NCI-H345 treated with DMSO at 0.1 percent for 48 hours (cell line): ENCODE data around the gene SAMSN1.

Experiments used
- DNase-seq: peaks from one replicate; lab custom pipeline; 2025; ENCODE audit not compliant: unreplicated experiment; lab: John Stamatoyannopoulos, UW

The SAMSN1 gene

GRCh38 chr21:14545906-14546480 lies at the start of gene SAMSN1:
SAMSN1 (minus strand) TSS chr21:14546315; CDS start chr21:14546261, 54 bp downstream.
- no peak for DNase-seq

GRCh38 chr21:14595449-14595848 lies 49.3 kb upstream of the SAMSN1 start:
- DNase-seq, result no peak

GRCh38 chr21:14594967-14595366 lies 48.9 kb upstream of the SAMSN1 start:
- no peak for DNase-seq

- no peak for DNase-seq
Observed at GRCh38 chr21:14593230-14593629, 47.1 kb upstream of the SAMSN1 start.

GRCh38 chr21:14592296-14593000 lies 46.3 kb upstream of the SAMSN1 start:
- no peak for DNase-seq

- no peak for DNase-seq
Observed at GRCh38 chr21:14591882-14592281, 45.8 kb upstream of the SAMSN1 start.

- DNase-seq, result no peak
Observed at GRCh38 chr21:14591377-14591776, 45.3 kb upstream of the SAMSN1 start.

GRCh38 chr21:14589855-14590563 lies 43.9 kb upstream of the SAMSN1 start:
- no peak for DNase-seq

GRCh38 chr21:14587266-14587665 lies 41.2 kb upstream of the SAMSN1 start:
- no peak for DNase-seq

GRCh38 chr21:14585122-14585521 lies 39.0 kb upstream of the SAMSN1 start:
- no peak for DNase-seq

GRCh38 chr21:14584357-14585095 lies 38.4 kb upstream of the SAMSN1 start:
- DNase-seq, result no peak

- DNase-seq, result no peak
Observed at GRCh38 chr21:14583629-14584255, 37.6 kb upstream of the SAMSN1 start.

GRCh38 chr21:14582934-14583628 lies 37.0 kb upstream of the SAMSN1 start:
- no peak for DNase-seq

- DNase-seq, result no peak
Observed at GRCh38 chr21:14581902-14582457, 35.9 kb upstream of the SAMSN1 start.

- DNase-seq, result no peak
Observed at GRCh38 chr21:14573244-14573643, 27.1 kb upstream of the SAMSN1 start.

GRCh38 chr21:14572204-14572780 lies 26.2 kb upstream of the SAMSN1 start:
- no peak for DNase-seq

- no peak for DNase-seq
Observed at GRCh38 chr21:14569868-14570267, 23.8 kb upstream of the SAMSN1 start.

- no peak for DNase-seq
Observed at GRCh38 chr21:14569026-14569621, 23.0 kb upstream of the SAMSN1 start.
